Measurements from ENCODE around the gene GRIN1.
A peak's percentile ranks its signal among the peaks of the same experiment; 100 is the strongest.

Gene GRIN1

DNA sequence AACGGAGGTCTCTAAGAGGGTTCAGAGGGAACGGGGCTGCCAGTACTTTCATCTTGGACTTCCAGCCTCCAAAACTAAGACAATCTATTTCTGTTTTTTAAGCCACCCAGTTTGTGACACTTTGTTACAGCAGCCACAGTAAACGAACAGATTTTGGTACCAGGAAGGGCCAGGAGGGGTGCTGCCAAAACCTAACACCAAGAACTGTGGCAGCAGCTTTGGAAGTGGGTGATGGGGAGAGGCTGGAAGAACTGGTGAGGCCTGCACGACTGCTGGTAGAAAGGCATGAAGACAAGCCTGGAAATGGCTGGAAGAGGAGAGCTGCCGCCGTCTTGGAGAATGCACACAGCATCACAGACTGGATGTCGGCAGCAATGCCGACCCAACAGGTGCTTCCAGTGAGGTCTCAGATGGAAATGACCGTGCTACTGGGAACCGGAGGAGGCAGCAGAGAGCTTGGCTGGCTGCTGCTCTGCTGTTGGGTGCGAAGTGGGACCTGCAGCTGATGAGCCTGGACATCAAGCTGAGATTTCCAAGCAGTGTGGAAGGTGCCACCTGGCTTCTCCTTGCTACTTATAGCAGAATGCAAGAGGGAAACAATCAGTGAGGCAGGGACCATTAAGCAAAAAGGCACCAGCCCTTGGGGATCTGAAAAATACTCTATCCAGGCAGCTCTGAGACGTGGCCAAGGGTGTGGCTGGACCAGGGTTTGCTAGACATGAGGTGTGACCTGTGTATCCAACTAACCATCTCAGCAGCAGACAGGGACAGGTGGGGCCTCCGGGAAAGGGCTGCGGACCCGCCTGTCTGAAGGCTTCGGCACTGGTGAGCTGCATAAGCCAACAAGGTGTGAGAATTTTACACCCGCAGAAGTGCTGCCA lies 37.6 kb downstream of the GRIN1 start:
- H3K4me3 ChIP-seq (ENCODE audit: low read length), result no peak overlapping the region
- TF ChIP-seq, protein P1, sequence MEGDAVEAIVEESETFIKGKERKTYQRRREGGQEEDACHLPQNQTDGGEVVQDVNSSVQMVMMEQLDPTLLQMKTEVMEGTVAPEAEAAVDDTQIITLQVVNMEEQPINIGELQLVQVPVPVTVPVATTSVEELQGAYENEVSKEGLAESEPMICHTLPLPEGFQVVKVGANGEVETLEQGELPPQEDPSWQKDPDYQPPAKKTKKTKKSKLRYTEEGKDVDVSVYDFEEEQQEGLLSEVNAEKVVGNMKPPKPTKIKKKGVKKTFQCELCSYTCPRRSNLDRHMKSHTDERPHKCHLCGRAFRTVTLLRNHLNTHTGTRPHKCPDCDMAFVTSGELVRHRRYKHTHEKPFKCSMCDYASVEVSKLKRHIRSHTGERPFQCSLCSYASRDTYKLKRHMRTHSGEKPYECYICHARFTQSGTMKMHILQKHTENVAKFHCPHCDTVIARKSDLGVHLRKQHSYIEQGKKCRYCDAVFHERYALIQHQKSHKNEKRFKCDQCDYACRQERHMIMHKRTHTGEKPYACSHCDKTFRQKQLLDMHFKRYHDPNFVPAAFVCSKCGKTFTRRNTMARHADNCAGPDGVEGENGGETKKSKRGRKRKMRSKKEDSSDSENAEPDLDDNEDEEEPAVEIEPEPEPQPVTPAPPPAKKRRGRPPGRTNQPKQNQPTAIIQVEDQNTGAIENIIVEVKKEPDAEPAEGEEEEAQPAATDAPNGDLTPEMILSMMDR (conservative IDR thresholded peaks at IDR 0.05; ENCODE audit: low read length), result peak; percentile 63
- DNase-seq (ENCODE audit: low read depth), result no peak

DNA sequence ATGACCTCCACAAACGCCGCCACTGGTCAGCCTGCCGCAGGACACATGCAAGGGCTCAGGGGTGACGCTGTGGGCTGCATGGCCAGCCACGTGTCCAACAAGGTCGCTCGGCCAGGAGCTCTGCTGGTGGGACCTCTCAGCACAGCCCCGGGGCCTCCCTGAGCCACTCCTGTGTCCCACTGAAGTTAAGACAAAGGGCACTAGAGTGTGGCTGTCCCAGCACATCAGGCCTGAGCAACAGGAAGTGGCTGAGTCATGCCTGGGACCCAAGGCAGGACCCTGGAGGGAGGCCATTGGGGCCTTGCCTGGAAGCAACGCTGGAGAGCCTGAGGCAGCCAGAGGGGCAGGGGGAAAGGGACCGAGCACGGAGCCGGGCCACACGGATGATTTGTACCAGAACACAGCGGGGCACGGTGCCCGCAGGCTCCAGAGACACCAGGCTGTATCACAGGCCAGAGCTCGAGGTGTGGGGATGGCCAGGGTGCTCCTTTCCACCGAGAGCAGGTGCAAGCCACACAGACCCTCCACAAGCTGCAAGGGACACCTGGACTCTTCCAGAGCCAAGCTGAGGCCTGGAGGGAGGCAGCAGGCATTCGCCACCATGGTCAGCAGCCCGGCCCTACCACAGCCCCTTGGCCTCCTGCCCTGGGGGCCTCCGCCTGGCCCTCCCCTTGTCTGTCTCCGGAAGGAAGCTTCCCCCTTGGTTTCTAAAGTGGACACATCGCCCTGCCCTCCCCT lies 39.4 kb downstream of the GRIN1 start:
- TF ChIP-seq, protein P1 (conservative IDR thresholded peaks at IDR 0.05; ENCODE audit: low read length), result no peak
- no peak overlapping the region for H3K4me3 ChIP-seq (ENCODE audit: low read length)

DNA sequence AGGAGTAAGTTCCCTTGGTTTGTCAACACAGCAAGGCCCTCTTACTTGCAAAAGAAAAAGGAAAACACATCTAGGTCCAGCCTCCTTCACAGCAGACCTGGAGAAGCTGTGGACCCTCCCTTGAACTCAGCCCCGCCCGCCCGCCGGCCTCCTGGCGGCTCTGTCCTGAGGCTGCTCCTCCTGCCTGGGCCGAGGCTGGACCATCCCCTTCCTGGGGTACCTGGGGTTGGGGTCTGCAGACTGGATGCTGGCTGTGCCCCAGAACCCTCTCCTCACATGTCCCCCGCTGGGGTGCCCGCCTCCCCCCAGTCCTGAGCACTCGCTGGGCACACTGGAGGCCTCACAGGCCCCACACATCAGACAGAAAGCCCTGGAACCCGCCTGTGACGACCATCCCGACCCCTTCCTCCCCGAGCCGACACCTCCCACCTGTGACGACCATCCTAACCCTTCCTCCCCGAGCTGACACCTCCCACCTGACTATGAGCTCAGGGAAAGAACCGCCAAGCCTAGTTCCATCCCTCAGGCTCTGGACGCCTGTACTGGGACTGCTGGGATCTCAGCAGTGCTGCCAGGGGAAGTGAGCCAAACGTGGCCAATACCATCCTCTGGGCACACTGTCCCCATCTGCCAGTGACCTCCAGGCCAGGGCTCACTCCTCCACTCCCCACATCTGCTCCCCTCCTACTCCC lies 40.1 kb downstream of the GRIN1 start:
- no peak overlapping the region for H3K4me3 ChIP-seq (ENCODE audit: low read length)
- TF ChIP-seq, protein P1 (conservative IDR thresholded peaks at IDR 0.05; ENCODE audit: low read length), result no peak
- DNase-seq (ENCODE audit: low read depth), result no peak

More for the DNA sequence above, 39.4 kb downstream of the GRIN1 start:
- no peak for DNase-seq (ENCODE audit: low read depth)

DNA sequence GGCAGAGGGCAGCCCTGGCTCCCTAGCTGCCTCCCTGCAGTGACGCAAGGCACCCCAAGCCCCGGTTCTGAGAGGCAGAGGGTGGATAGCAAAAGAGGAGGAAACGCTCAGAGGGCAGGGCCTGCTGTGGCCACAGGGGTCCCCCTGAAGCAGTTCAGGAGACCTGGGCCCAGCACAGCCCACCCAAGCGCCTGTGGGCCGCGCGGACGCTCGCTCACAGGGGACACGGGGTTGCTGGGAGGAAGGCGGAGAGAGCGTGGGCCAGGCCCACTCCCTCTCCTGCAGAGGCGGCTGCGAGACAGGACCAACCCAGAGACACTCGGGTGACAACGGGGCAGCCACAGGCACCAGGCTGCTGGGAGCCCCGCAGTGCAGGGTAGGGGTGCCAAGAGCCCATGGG lies 40.8 kb downstream of the GRIN1 start:
- no peak overlapping the region for H3K4me3 ChIP-seq (ENCODE audit: low read length)
- TF ChIP-seq, protein P1 (conservative IDR thresholded peaks at IDR 0.05; ENCODE audit: low read length), result no peak
- DNase-seq (ENCODE audit: low read depth), result no peak

DNA sequence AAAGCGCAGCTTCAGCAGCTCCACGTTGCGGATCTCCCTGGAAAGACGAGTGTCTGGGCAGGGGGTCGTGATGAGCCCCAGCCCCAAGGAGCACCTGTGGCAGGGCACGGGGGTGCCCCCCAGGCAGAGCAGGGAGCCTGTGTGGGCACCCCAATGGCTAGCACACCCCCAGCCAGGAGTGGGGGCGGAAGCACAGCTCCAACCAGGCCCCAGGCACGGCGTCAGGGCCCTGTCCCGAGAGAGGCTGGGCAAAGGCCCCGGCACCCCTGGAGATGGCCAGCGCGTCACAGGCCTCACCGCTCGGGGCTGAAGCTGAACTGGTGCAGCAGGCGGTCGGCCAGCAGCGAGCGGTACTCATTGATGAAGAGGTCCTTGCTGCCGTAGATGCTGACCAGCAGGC lies 41.5 kb downstream of the GRIN1 start:
- no peak overlapping the region for H3K4me3 ChIP-seq (ENCODE audit: low read length)
- no peak for DNase-seq (ENCODE audit: low read depth)
- TF ChIP-seq, protein P1 (conservative IDR thresholded peaks at IDR 0.05; ENCODE audit: low read length), result no peak

DNA sequence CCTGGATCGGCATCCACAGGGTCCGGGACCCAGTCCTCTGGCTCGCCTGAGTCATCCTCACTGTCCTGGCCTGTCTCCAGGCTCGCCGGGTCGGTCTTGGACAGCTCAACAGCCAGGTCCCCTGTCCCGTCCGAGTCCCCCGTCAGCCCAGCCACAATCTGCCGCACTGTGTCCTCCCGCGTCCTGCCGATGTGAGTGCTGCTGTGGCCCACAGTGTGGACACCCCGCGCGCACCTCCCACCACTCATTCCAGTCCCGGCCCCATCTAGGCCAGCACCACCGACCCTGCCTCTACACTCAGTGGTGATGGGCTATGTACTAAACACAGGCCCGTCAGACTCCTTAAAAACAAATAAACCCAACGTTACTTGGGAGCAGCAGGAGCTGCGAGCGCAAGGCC lies 42.7 kb downstream of the GRIN1 start:
- TF ChIP-seq, protein P1 (conservative IDR thresholded peaks at IDR 0.05; ENCODE audit: low read length), result no peak
- no peak for DNase-seq (ENCODE audit: low read depth)
- no peak overlapping the region for H3K4me3 ChIP-seq (ENCODE audit: low read length)

Data from AG10803 (cell line).